Adrenal gland (tissue), 12 donors: ENCODE results near the gene CNTN4. TPM values are rescaled to one million over a fixed set of nuclear protein-coding genes. Genes with fewer than 3 reads are reported as not detected.

Experiments
- DNase-seq, 7 donors: peaks; one replicate each; pipeline ENCODE4 v3.0.0-alpha.2; 2019 to 2020
- H3K27ac ChIP-seq, 5 donors: fragments of 200-600 bp; sonication (generic) in 4 of 5; 1 replicate in 3 of 5; 2 replicates in 2 of 5; pipeline versions ENCODE4 v1.5.1 to v1.8.0; 2016 to 2020; ENCODE audit warnings: mild to moderate bottlenecking in 1 of 5
- H3K27me3 ChIP-seq: fragments of 200-600 bp; 2 replicates; pipeline ENCODE4 v1.8.0; 2021
- H3K36me3 ChIP-seq, 2 donors: fragments of 200-600 bp; replicated peaks in 1 of 2; 1 replicate in 1 of 2; 2 replicates in 1 of 2; pipeline versions ENCODE4 v1.5.1 to v1.8.0; 2018 to 2022
- H3K4me1 ChIP-seq, 2 donors: fragments of 200-600 bp; replicated peaks in 1 of 2; 1 replicate in 1 of 2; 2 replicates in 1 of 2; pipeline versions ENCODE4 v1.5.1 to v1.8.0; 2018 to 2021
- H3K4me3 ChIP-seq, 4 donors: fragments of 200-600 bp; sonication (generic) in 3 of 4; one replicate each; pipeline ENCODE4 v1.5.1; 2016 to 2018
- H3K9me3 ChIP-seq, 3 donors: fragments of 200-600 bp; sonication (generic) in 1 of 3; replicated peaks in 1 of 3; 1 replicate in 2 of 3; 2 replicates in 1 of 3; pipeline versions ENCODE4 v1.5.1 to v1.8.0; 2016 to 2021
- CTCF ChIP-seq, 6 experiments: fragments of 450-650 bp in 4 of 6; fragments of 200-600 bp in 2 of 6; sonication (generic) in 1 of 6; IDR thresholded peaks; 1 replicate in 5 of 6; 2 replicates in 1 of 6; pipeline versions ENCODE4 v1.5.1 to v1.8.0; 2016 to 2021; ENCODE audit warnings: antibody characterized with exemption in 6 of 6, mild to moderate bottlenecking in 2 of 6, moderate library complexity in 1 of 6
- POLR2A ChIP-seq, 2 donors: fragments of 450-650 bp; IDR thresholded peaks; one replicate each; pipeline ENCODE4 v1.6.1; 2017; ENCODE audit warnings: antibody characterized with exemption in 2 of 2, mild to moderate bottlenecking in 2 of 2, moderate library complexity in 1 of 2
- WGBS, 4 donors: extraction: QIAGEN DNeasy Blood & Tissue Kit in 2 of 4; methylation state at CpG; one replicate each; pipeline versions ENCODE4 v1.1.5 to v1.1.7; 2013 to 2017; 5-methylcytosine and 5-hydroxymethylcytosine counted together
- intact Hi-C, 2 donors: fragments of 100-400 bp; cut with DNase I; formaldehyde crosslinking; loops; one replicate each; pipeline versions ENCODE4 v1.14.1 to v1.15.0; 2022 to 2023
- polyA plus RNA-seq, 3 donors: library from polyadenylated mRNA; stranded (reverse); fragments of 200-250 nt in 2 of 3; fragments of 350-450 nt in 1 of 3; fragmentation: Illumina TruSeq in 1 of 3; extraction: RNeasy Lipid Tissue Mini Kit (QIAGEN cat#74804) in 1 of 3; gene quantifications; one replicate each; pipeline ENCODE4 v1.2.3, GENCODE V29; 2013 to 2014
- total RNA-seq, 9 donors: library from RNA; depleted of rRNA in 4 of 9; stranded (reverse); fragments of >200 nt in 4 of 9; fragments of 120-200 nt in 1 of 9; fragmentation: NEBNext Ultra II Directional in 1 of 9; extraction: Animal tissue kit (Norgen Biotek cat#: 25700) in 1 of 9; gene quantifications; one replicate each; pipeline versions ENCODE4 v1.1.0 to v1.2.4, GENCODE V29; 2013 to 2023
- donor health status: healthy with polysubstance abuse.
- donor health status: Bipolar disorder and iron deficiency.
- donor health status: DM: yes; HTN: yes; CAD: no.
- donor health status: DM: no; HTN: no; CAD: no.
- donor health status: DM: no; HTN: no; CAD: no.
- donor health status: DM: yes; HTN: yes; CAD: no.

The CNTN4 gene
- total and polyA plus RNA-seq, 12 donors, result 0.17 to 9.2 (median 1.6) TPM

- Histone ChIP-seq H3K27me3 (no peaks in the 10 kb centered on the region), H3K4me3 (no peak overlapping the region), H3K9me3 (no peaks in the 10 kb centered on the region), H3K36me3 (no peaks in the 10 kb centered on the region), H3K27ac (no peak overlapping the region), H3K4me1 (no peaks in the 10 kb centered on the region)
- DNase-seq, result no peak
- intact Hi-C loops, result no loop called here
- no peak for TF ChIP-seq POLR2A (IDR thresholded peaks at IDR 0.05)
- no peak for TF ChIP-seq CTCF (IDR thresholded peaks at IDR 0.05)
These were observed 271.7 kb downstream of the CNTN4 start for GRCh38 chr3:2370317-2370716.

- WGBS, 4 donors, result 51 to 62% (median 59%) methylated on average over 1 of the region's 1 CpG
- DNase-seq, result no peak
- H3K27me3 ChIP-seq, result no peaks in the 10 kb centered on the region
- H3K27ac ChIP-seq, result no peak overlapping the region
- intact Hi-C loops, result no loop called here
- no peaks in the 10 kb centered on the region for H3K36me3 ChIP-seq
- H3K4me1 ChIP-seq, result no peaks in the 10 kb centered on the region
- H3K4me3 ChIP-seq, result no peak overlapping the region
- TF ChIP-seq CTCF (IDR thresholded peaks at IDR 0.05) (no peak), POLR2A (IDR thresholded peaks at IDR 0.05) (no peak)
- no peaks in the 10 kb centered on the region for H3K9me3 ChIP-seq
These were observed 273.6 kb downstream of the CNTN4 start for GRCh38 chr3:2372306-2372705.

GRCh38 chr3:2375376-2375775 is 276.7 kb downstream of the CNTN4 start:
- DNase-seq, result no peak
- intact Hi-C loops, result no loop called here
- Histone ChIP-seq H3K4me1 (no peaks in the 10 kb centered on the region), H3K27me3 (no peaks in the 10 kb centered on the region), H3K36me3 (no peaks in the 10 kb centered on the region), H3K27ac (no peak overlapping the region), H3K4me3 (no peak overlapping the region), H3K9me3 (no peaks in the 10 kb centered on the region)
- no peak for TF ChIP-seq POLR2A (IDR thresholded peaks at IDR 0.05)
- no peak for TF ChIP-seq CTCF (IDR thresholded peaks at IDR 0.05)
- 53 to 74% (median 63%) methylated on average over 3 of the region's 3 CpGs for WGBS, 4 donors

- no peak overlapping the region for H3K4me3 ChIP-seq
- H3K36me3 ChIP-seq, result no peaks in the 10 kb centered on the region
- H3K9me3 ChIP-seq, result no peaks in the 10 kb centered on the region
- H3K27me3 ChIP-seq, result no peaks in the 10 kb centered on the region
- 0 to 55% (median 27%) methylated on average over 1 of the region's 1 CpG for WGBS, 4 donors
- intact Hi-C loops, result no loop called here
- DNase-seq, result no peak
- TF ChIP-seq POLR2A (IDR thresholded peaks at IDR 0.05), result no peak
- TF ChIP-seq CTCF (IDR thresholded peaks at IDR 0.05), result no peak
- H3K27ac ChIP-seq, result no peak overlapping the region
- H3K4me1 ChIP-seq, result no peaks in the 10 kb centered on the region
These were observed 278.6 kb downstream of the CNTN4 start for GRCh38 chr3:2377281-2377680.
